Measurements from ENCODE around the gene TMEM252.

- no peak for TF ChIP-seq CTCF (IDR thresholded peaks at IDR 0.05)
- no peak for TF ChIP-seq EZH2 (IDR thresholded peaks at IDR 0.05; ENCODE audit: borderline replicate concordance, insufficient read depth, low read depth, low read length, poor library complexity, severe bottlenecking)
Observed at GRCh38 chr9:68513981-68514380, 26.7 kb downstream of the TMEM252 start.
